ENCODE results near the gene EMC6.
"Not testable (repeated sequence)": the region's sequence is repeated elsewhere in the genome, so short reads cannot be mapped to it uniquely, and the experiment has no call there.

Gene EMC6

GRCh38 chr17:3682033-3682432, 13.4 kb downstream of the EMC6 start:
- DNase-seq: no peak

GRCh38 chr17:3683054-3683511, 14.5 kb downstream of the EMC6 start:
- DNase-seq: peak; percentile 61 to 69

GRCh38 chr17:3685174-3685573, 16.6 kb downstream of the EMC6 start:
- DNase-seq: no peak

GRCh38 chr17:3688027-3688553, 19.5 kb downstream of the EMC6 start:
- no peak for DNase-seq

GRCh38 chr17:3688852-3689261, 20.2 kb downstream of the EMC6 start:
- no peak for DNase-seq

GRCh38 chr17:3689262-3690093, 20.9 kb downstream of the EMC6 start:
- no peak for DNase-seq

- no peak for DNase-seq
Measured at GRCh38 chr17:3690094-3690715, 21.6 kb downstream of the EMC6 start.

GRCh38 chr17:3691617-3692067, 23.0 kb downstream of the EMC6 start:
- no peak for DNase-seq

GRCh38 chr17:3692346-3692745, 23.7 kb downstream of the EMC6 start:
- DNase-seq: no peak

- no peak for DNase-seq
Measured at GRCh38 chr17:3693141-3693540, 24.5 kb downstream of the EMC6 start.

- peak; percentile 58 to 72 for DNase-seq
Measured at GRCh38 chr17:3693829-3694231, 25.2 kb downstream of the EMC6 start.

- DNase-seq: peak in 1 of 2 experiments; percentile 17
Measured at GRCh38 chr17:3695129-3695722, 26.6 kb downstream of the EMC6 start.

GRCh38 chr17:3695723-3696411, 27.3 kb downstream of the EMC6 start, which contains the start of gene P2RX5:
P2RX5 (minus strand) TSS chr17:3696155; CDS start chr17:3696005, 150 bp downstream.
- DNase-seq: peak; percentile 44 to 53

- no peak for DNase-seq
Measured at GRCh38 chr17:3697103-3697476, 28.5 kb downstream of the EMC6 start.

- no peak for DNase-seq
Measured at GRCh38 chr17:3698139-3698538, 29.5 kb downstream of the EMC6 start.

GRCh38 chr17:3699951-3700350, 31.3 kb downstream of the EMC6 start:
- no peak for DNase-seq

- DNase-seq: not testable (repeated sequence)
Measured at GRCh38 chr17:3702041-3702539, 33.5 kb downstream of the EMC6 start.

- DNase-seq: no peak
Measured at GRCh38 chr17:3704931-3705717, 36.5 kb downstream of the EMC6 start.

- DNase-seq: not testable (repeated sequence)
Measured at GRCh38 chr17:3705718-3705984, 37.0 kb downstream of the EMC6 start.

- no peak for DNase-seq
Measured at GRCh38 chr17:3708366-3708765, 39.8 kb downstream of the EMC6 start.

- peak; percentile 61 to 74 for DNase-seq
Measured at GRCh38 chr17:3710951-3711383, 42.4 kb downstream of the EMC6 start.
